ENCODE data around the gene MET.
"Not testable (repeated sequence)": the region's sequence is repeated elsewhere in the genome, so short reads cannot be mapped to it uniquely, and the experiment has no call there.

MET gene

GRCh38 chr7:116728413-116728812, 56.4 kb downstream of the MET start:
- DNase-seq = no peak

GRCh38 chr7:116730097-116731022, 58.4 kb downstream of the MET start:
- no peak for DNase-seq

GRCh38 chr7:116731023-116731395, 59.0 kb downstream of the MET start:
- no peak for DNase-seq

- DNase-seq = no peak
Measured at GRCh38 chr7:116731445-116732335, 59.7 kb downstream of the MET start.

DNA sequence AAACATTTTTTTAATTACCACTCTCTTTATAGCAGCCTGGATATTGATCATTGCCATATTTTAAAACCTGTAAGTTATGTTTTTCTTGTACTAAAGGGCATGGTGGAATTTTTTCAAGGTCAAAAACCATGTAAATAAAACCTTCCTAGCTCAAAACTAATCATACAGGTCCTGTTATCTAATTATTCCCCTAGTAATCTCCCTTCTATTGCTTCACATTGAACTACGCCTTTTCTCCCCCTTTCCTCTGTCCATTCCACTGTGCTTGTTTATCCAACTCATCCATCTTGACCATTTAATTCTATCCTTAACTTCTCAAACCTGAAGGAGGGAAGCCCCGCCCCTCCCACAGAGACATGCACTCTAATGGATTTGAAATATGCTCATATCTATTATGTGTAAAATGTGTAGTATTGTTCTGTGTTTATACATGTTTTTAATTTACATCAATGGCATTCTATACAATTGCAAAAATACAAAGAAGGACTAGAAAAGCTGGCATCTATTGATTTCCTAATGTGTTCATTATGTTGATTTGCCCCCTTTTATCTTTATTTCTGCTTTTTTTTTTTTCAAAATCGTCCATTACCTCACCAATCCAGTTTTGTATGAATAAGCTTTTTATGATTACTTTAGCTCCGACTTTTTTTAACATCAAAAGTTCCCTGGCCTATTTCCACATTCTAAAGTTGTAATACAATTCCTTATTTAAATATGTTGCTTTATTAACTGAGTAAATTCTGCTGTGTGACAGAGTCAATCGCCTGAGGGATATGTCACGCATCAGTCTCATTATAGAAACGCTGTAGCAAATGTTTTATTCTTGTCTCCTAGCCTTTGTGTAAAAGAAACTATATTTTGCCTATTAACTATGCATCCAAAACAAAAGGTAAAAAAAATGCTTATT, 61.0 kb downstream of the MET start:
- no peak for DNase-seq

- DNase-seq = no peak
Measured at GRCh38 chr7:116733924-116734580, 62.1 kb downstream of the MET start.

GRCh38 chr7:116734710-116735109, 62.7 kb downstream of the MET start:
- no peak for DNase-seq

- DNase-seq = no peak
Measured at GRCh38 chr7:116736927-116737715, 65.1 kb downstream of the MET start.

GRCh38 chr7:116738378-116738777, 66.4 kb downstream of the MET start:
- no peak for DNase-seq

- no peak for DNase-seq
Measured at GRCh38 chr7:116739307-116739706, 67.3 kb downstream of the MET start.

DNA sequence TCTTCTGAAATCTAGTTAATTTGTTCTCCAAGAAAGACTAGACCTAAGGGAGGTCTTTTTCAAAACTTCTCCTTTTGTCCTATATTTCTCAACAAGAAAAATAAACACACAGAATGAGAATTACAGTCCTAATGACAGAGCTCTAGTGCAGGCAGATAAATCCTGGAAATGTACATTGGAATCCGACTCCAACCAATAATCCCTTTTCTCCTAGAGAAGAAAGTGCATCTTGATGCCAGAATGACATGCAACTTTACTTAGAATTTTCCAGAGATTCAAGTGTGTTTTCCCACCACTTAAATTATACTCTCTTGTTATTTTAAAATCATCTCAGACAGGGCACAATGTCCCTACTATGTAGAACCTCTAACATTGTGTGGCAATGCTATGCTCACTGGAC, 68.2 kb downstream of the MET start:
- no peak for DNase-seq

GRCh38 chr7:116740755-116741462, 68.9 kb downstream of the MET start:
- no peak for DNase-seq

DNA sequence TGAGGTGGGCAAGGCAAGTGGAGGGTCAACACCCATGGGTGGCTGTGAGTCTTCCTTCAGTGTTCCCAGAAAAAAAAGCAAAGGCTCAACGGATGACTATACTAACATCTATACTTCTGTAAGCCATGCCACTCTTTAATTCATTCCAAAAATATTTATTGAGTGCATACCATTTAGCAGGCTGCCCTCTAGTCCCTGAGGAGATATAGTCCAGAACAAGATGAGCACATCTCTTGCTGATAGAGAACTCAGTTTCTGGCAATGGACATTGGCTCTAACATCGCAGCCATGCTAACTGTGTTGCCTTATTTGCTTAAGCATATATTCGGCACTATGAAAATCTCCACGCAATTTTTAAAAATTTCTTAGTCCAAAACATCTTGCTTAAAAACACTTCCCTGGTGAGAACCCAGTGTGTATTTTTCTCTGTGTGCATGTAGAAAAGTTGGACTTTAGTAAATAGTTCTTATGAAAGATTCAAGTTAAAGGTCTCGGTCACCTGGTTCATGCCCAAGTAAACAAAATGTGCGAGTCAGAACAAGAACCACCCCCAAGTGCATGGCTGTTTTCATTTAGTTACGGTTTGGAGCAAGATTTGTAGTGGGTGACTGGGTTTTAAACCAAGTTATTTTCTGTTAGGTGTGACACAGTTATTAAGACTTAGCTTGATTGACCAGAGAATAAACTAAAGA, 69.8 kb downstream of the MET start:
- no peak for DNase-seq

- DNase-seq = no peak
Measured at GRCh38 chr7:116742641-116743040, 70.6 kb downstream of the MET start.

- DNase-seq = not testable (repeated sequence)
Measured at GRCh38 chr7:116743835-116744234, 71.8 kb downstream of the MET start.

- not testable (repeated sequence) for DNase-seq
Measured at GRCh38 chr7:116746388-116746787, 74.4 kb downstream of the MET start.

- DNase-seq = not testable (repeated sequence)
Measured at GRCh38 chr7:116751070-116751469, 79.1 kb downstream of the MET start.

GRCh38 chr7:116752305-116753074, 80.5 kb downstream of the MET start:
- DNase-seq = no peak

DNA sequence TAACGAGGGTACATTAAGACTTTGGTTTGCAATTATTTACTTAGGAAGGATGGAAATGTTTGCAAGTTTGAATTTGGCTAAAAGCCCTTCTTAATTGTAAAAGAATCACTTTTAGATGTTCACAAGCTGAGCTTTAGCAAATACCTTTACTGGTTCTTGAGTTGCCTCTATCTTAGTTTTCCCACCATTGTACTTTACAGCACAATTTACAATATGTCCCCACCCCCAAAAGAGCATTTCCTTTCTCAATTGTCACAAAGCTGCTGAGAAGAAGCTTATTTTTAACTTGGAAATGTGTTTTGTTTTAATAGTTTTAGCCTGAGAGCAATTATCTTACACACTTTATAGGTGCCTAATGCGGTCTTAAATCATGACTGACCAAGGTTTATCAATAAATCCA, 81.1 kb downstream of the MET start:
- no peak for DNase-seq
